Urinary bladder (tissue), 4 donors: ENCODE results near the gene NBPF6. TPM values are rescaled to one million over a fixed set of nuclear protein-coding genes. Genes with fewer than 3 reads are reported as not detected.
"Not testable (repeated sequence)": the region's sequence is repeated elsewhere in the genome, so short reads cannot be mapped to it uniquely, and the experiment has no call there.

ENCODE experiments used
- DNase-seq: peaks from one replicate; pipeline ENCODE4 v3.0.0-alpha.2; 2015; ENCODE audit errors: extremely low spot score
- H3K27ac ChIP-seq: one replicate; pipeline ENCODE4 v1.5.1; 2013; ENCODE audit warnings: low read depth, mild to moderate bottlenecking, moderate library complexity
- H3K36me3 ChIP-seq: one replicate; pipeline ENCODE4 v1.6.1; 2013; ENCODE audit warnings: mild to moderate bottlenecking, moderate library complexity; ENCODE audit not compliant: insufficient read depth
- H3K4me1 ChIP-seq: one replicate; pipeline ENCODE4 v1.6.1; 2013; ENCODE audit warnings: mild to moderate bottlenecking, moderate library complexity; ENCODE audit not compliant: insufficient read depth
- H3K4me3 ChIP-seq: one replicate; pipeline ENCODE4 v1.5.1; 2013; ENCODE audit warnings: low read depth, low read length
- WGBS: extraction: QIAGEN DNeasy Blood & Tissue Kit; methylation state at CpG from one replicate; pipeline ENCODE4 v1.1.7; 2013; 5-methylcytosine and 5-hydroxymethylcytosine counted together
- polyA plus RNA-seq: library from polyadenylated mRNA; stranded (reverse); fragments of 200-250 nt; gene quantifications from one replicate; pipeline ENCODE4 v1.2.3, GENCODE V29; 2013
- total RNA-seq: library from RNA; depleted of rRNA; stranded (reverse); fragments of >200 nt; gene quantifications from one replicate; pipeline ENCODE4 v1.2.3, GENCODE V29; 2014
- donor health status: healthy with polysubstance abuse.
- donor health status: healthy.

NBPF6 gene
- total and polyA plus RNA-seq, 2 donors, result not detected

DNA sequence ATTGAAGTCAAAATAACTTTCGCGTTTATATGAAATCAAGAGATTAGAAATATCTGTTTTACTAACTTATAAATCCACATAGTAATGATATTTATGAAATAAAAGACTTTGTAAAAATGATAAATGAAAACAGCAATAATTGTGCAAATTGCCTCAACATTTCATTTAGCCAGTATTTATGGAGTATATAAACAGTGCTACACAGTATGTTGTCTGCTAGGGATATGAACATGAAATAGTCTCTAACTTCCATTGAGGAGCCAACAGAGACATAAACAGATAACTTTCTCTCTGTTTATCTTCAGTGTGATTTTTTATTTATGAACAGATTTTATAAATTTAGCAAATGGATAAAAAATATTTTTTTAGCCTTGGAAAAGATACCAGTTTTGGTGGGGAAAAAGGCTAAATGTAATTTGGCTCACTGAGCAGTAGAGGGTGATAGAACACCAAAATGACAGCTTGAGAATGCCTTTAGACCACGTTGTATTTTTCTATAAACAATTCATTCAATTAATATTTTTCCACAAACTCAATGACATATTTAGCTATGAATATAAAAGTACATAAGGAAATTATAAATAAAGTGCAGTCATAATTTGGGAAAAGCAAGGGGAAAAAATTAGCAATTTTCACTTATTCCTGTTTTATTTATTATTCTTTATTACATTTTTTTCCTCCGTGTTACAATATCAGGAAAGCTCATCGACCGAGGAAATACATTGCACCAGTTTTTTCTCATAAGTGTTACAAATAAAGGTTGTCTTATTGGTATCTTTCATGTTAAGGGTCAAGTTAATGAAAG, 62.3 kb downstream of the NBPF6 start:
- H3K27ac ChIP-seq, result no peak overlapping the region
- no peak overlapping the region for H3K4me3 ChIP-seq
- 39% methylated on average over 6 of the region's 6 CpGs for WGBS
- H3K4me1 ChIP-seq, result no peaks in the 10 kb centered on the region
- no peaks in the 10 kb centered on the region for H3K36me3 ChIP-seq
- DNase-seq, result no peak

DNA sequence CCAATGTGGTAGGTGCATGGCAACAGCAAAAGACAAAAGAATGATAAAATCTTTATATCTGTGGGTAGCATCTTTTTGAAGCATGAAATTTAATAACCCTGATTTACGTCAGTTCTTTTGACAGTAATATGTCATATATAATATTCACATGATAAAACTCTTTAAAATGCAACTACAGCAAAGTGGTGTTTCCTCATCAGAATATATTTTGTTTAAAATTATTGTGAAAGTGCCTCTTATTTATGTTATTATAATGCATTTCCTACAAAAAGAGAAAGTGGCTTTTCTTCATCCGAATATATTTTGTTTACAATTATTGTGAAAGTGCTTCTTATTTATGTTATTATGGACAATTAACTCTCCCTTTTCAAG, 62.9 kb downstream of the NBPF6 start:
- DNase-seq, result no peak
- Histone ChIP-seq H3K4me3 (no peak overlapping the region), H3K27ac (no peak overlapping the region), H3K4me1 (no peaks in the 10 kb centered on the region), H3K36me3 (no peaks in the 10 kb centered on the region)
- 54% methylated on average over 2 of the region's 2 CpGs for WGBS

- not testable (repeated sequence) for H3K27ac ChIP-seq, H3K4me1 ChIP-seq, H3K36me3 ChIP-seq, H3K4me3 ChIP-seq, DNase-seq
- WGBS, result 90% methylated on average over 2 of the region's 2 CpGs
Observed at GRCh38 chr1:108513914-108514313, 63.8 kb downstream of the NBPF6 start.

DNA sequence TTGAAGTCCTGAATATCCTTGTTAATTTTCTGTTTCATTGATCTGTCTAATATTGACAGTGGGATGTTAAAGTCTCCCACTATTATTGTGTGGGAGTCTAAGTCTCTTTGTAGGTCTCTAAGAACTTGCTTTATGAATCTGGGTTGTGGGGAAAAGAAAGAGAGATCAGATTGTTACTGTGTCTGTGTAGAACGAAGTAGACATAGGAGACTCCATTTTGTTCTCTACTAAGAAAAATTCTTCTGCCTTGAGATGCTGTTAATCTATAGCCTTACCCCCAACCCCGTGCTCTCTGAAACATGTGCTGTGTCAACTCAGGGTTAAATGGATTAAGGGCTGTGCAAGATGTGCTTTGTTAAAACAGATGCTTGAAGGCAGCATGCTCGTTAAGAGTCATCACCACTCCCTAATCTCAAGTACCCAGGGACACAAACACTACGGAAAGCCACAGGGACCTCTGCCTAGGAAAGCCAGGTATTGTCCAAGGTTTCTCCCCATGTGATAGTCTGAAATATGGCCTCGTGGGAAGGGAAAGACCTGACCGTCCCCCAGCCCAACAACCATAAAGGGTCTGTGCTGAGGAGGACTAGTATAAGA, 67.3 kb downstream of the NBPF6 start:
- not testable (repeated sequence) for DNase-seq, H3K4me1 ChIP-seq, H3K36me3 ChIP-seq, H3K4me3 ChIP-seq, H3K27ac ChIP-seq
- 69% methylated on average over 6 of the region's 6 CpGs for WGBS

Other genes with a start within 250 kb of the NBPF6 start
- gene SLC25A24, start 250.0 kb upstream of the NBPF6 start, total RNA-seq, result 71.3 TPM
- 18.2 TPM for gene SLC25A24, start 250.0 kb upstream of the NBPF6 start, polyA plus RNA-seq
- gene NBPF4, start 206.3 kb upstream of the NBPF6 start, total RNA-seq, result not detected
- not detected for gene NBPF4, start 206.3 kb upstream of the NBPF6 start, polyA plus RNA-seq
- 82.1 TPM for gene EEIG2, start 109.8 kb downstream of the NBPF6 start, total RNA-seq
- gene EEIG2, start 109.8 kb downstream of the NBPF6 start, polyA plus RNA-seq, result 10.2 TPM
- 11.4 TPM for gene HENMT1, start 210.8 kb downstream of the NBPF6 start, total RNA-seq
- gene HENMT1, start 210.8 kb downstream of the NBPF6 start, polyA plus RNA-seq, result 4.7 TPM
- gene PRPF38B, start 242.0 kb downstream of the NBPF6 start, total RNA-seq, result 26.6 TPM
- gene PRPF38B, start 242.0 kb downstream of the NBPF6 start, polyA plus RNA-seq, result 29.6 TPM